NCI-H128 (cell line): ENCODE data around the gene TIMD4.

ENCODE experiments used
- DNase-seq: peaks from one replicate; lab custom pipeline; 2025; ENCODE audit not compliant: unreplicated experiment; lab: John Stamatoyannopoulos, UW

Gene TIMD4

DNA sequence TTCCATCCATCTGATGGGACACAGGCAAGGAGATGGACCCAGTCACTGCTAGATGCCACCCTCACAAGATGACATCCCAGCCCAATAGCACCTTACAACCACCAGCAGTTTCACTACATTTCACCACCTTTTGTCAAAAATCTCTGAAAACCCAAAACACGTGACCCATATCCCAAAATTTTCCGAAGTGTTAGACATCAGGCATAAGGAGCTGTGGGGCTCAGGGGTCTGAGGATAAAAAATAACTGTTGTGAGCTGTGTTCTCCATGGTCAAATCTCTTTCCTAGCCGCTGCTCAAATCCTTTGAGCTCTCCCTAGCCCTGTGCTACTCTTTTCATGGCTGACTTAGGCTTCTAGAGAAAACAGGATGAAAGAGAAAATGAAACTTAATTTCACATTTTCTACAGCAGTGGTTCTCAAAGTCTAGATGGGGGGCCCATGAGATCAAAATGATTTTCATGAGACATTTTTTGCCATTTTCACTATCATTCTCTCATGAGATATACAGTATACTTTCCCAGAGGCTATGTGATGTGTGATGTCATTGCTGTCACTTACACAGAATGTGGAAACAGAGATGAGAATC is 40.7 kb downstream of the TIMD4 start:
- DNase-seq = no peak

DNA sequence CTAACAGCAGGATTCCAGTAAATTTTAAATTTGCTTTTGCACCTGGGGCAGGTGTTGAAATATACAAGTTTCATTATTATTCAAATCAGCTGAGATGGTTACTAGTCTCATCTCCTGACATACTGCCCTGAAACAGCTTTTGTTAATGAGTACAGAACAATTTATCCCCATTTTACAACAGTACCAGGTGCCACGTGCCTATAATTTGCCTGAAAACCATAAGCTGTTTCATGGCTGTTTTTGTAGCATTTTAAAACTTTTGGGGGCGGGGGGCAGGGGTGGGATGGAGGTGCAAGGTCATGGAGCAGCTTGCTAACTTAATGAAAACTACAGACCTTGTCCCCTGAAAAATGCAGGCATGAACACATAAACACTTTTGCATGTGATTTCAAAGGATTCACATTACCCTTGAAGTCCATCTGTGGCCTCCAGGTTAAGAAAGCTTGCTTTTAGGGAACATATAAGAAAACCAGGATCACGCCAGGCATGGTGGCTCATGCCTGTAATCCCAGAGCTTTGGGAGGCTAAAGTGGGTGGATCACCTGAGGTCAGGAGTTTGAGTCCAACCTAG is 42.1 kb downstream of the TIMD4 start:
- no peak for DNase-seq

DNA sequence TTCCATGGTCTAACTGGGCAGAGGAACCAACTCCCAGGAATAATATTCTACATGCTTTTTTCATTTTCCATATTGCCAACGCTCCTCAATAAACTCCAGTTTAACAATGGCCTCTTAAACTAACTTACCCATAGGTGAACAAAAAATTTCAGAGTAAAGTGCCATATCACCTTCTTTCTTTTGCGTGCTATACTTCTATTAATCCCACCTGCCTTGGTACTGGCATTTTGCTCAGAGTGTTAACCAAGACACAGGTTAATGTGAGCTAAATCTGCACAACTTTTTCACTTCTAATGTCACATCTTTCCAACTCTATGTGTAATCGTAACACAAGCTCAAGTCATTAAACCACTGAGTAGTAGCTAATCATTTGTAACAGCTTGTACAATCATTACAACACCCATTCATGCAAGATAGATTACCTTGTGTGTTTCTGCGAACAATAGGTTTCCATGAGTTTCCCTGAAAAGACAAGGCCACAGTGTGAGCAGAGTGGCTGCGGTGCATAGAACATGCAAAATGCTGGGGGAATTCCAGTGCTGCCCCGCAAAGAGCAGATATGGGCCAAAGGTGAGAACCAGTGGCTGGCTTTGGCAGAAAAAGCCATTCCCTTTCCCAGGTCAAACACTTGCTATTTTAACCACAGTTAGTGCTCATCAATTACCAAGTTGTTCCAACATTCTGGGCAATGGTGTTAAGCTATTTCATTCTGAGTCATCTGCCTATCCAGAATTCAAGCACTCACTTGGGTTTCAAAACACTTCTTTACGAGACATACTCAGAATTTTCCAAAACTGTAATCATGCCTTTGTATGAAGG is 42.8 kb downstream of the TIMD4 start:
- DNase-seq = no peak

DNA sequence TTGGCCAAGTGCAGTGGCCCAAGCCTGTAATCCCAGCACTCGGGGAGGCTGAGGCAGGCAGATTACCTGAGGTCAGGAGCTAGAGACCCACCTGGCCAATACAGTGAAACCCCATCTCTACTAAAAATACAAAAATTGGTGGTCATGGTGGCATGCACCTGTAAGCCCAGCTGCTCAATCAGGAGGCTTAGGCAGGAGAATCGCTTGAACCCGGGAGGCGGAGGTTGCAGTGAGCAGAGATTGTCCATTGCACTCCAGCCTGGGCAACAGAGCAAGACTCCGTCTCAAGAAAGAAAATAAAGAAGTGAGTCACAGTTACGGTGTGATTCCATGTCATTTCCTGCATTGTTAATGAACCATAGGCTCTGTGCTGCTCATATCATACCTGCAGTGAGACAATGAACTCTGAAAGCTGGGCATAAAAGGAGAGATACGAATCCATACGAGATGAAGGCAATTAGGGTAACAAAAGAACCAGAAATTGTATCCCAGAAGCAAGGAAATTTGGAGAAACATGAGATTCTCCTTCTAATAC is 44.6 kb downstream of the TIMD4 start:
- DNase-seq = no peak

DNA sequence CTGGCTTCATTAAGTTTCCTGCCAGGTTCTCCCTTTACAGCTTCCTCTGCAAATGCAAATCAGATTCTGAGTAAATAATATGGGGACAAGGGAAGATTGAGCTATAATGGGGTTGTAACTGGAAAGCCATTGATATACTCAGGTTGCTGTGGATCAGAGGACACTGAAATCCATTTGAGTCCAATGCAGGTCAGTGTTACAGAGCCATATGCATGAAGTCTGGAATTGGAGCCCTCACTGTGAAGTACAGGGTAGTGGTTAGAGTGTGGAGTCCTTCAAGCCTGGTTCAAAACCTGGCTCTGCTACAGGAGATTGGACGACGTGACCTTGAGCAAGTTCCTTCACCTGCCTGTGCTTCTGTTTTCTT is 48.7 kb downstream of the TIMD4 start:
- DNase-seq = no peak

DNA sequence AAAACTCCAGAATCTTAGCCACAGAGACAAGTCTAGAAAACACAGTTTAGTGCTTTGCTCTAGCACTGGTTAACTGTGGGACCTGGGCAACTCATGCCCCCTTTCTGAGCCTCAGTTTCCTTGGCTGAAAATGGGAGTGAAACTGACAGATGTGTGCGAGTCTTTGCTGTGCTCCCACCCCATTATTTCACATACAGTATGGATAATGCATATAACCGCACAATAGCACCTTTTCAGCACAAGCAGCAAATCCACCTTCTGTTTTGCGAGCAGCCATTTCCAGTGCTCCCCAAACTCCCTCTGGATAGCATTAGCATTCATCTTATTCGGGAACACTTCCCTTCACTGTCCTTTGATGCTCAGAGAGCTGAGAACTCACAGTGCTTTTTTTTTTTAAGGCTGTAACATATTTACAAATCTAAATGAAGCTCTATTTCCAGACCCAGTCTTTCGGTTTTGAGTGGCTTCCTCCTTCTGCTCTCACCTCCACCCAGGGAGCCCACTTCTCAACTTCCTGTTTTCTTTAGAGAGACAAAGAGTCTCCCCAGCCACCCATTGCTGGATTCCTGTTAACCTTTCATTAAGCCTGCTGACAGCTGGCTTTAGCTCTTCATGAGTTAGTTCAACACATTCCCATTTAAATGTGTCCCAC is 49.2 kb downstream of the TIMD4 start:
- peak; percentile 83 for DNase-seq

DNA sequence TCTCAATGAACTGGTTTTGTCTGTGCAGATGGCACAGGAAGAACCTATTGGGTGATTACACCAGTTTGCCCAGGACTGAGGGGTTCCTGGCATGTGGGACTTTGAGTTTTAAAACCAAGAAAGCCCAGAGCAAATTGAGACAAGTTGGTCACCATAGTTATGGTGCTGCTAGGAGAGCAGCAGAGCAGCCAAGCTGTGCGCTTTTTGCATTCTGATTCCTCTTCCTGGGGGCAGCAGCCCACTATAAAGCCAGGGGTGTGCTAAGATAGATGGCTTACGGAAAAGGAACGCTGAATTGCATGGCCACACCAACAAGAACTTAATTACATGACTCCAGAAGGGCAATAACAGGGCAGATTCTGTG is 49.7 kb downstream of the TIMD4 start:
- DNase-seq = no peak

DNA sequence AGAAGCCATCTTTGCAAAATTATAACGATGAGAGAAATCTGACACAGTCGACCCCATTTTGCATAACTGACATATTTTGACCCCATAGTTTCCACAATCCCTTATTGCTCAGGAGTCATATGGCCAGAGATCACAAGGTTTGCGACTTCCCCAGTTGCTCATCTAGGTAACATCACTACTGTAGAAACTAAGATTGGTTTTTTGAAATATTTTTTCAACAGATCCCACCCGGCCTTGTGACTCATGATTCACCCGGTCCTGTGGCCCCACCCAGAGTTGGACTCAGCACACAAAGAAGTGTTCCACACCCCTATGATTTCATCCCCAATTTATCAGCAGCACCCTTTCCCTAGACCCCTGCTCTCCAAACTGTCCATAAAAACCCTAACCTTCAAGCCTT is 50.2 kb downstream of the TIMD4 start:
- DNase-seq = no peak

DNA sequence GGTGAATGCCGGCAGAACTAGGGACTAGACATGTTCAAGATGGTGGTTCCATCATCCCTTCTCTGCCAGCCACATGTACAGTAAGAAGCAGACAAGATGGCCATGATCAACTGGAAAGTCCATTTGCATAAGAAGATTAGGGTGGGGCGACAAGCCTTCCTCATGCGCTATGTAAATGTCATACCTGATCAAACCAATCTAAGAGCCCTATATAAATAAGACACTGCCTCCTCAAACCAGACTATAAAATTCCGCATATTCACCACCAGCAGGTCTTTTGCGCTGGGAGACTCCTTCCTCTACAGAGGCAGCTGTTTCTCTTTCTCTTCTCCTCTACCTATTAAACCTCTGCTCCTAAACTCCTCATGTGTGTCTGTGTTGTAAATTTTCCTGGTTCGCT is 53.8 kb downstream of the TIMD4 start:
- no peak for DNase-seq

DNA sequence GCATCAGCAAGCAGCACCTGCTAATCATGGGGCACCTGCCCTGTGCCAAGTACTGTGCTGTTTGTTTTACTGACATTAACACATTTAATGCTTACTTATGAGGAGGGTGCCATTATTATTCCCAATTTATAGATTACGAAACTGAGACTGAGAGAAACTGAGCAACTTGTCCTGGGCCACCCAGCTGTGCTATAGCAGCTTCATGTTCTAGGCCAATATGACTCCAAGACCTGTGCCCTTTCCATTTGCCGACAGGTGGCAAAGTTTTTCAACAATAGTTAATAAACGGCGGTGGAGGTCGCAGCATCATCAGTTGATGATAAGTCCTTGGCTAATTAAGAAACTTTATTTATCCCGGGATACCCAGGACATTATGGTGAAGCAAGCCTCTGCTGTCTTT is 55.4 kb downstream of the TIMD4 start:
- DNase-seq = no peak

DNA sequence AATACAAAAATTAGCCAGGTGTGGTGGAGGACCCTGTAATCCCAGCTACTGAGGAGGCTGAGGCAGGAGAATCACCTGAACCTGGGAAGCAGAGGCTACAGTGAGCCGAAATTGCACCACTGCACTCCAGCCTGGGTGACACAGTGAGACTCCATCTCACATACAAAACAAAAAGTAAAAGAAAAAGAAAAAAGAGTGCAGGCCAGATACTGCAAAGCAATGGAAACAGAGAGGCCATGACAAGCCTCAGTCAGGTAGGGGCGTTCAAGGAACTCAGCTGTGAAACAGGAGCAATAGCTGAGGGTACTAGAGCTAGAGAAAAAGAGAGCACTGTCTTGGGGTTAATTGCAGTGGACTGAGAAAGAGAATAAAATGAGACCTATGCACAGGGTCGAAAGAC is 56.2 kb downstream of the TIMD4 start:
- DNase-seq = no peak

DNA sequence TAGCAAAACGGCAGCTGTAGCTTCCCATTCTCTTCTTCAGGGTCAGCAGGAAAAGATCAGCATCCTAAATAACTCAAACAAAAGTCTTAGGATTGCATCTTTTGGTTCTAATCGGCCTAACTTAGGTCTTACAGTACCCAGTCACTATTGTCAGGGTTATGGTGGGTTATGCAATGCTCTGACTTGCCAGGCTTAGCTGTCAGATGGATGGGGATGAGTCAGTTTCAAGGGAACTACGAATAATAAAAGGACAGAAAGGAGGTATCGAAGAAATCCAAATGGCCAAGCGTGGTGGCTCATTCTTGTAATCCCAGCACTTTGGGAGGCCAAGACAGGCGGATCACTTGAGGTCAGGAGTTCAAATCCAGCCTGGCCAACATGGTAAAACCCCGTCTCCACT is 66.5 kb downstream of the TIMD4 start:
- DNase-seq = no peak

DNA sequence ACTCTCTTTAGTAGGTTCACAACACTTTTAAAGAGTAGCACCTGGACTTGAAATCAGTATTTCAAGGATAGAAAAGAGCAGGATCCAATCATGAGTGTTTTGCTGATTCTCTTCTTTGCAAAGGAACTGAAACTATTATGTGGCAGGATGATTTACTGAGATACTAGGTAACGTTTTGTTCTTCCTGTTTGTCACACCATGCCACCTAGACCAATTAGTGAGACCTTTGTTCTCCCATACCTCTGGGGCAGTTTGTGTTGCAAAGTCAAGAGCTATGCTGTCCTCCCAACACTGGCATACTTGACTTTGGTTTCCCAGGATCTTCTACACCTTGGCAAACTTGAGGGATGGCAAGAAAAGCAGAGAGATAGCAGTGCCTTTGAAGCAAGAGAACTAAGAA is 69.5 kb downstream of the TIMD4 start:
- no peak for DNase-seq

DNA sequence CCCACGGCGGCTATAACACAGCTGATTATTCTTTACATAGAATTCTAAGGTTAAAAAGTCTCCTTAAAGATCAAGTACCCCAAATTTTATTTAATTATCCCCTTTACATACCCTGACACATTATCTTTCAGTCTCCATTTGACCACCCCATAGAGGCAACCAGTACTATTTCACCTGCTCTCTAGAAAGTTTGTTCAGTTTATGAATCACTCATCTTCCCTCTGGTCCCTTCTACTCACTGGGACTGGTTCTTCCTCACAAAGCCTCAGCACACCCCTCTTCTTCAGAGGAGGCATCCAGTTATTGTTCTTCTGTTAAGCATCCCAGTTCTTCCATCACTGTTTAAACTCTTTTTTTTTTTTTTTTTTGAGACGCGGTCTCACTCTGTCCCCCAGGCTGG is 70.2 kb downstream of the TIMD4 start:
- DNase-seq = no peak

DNA sequence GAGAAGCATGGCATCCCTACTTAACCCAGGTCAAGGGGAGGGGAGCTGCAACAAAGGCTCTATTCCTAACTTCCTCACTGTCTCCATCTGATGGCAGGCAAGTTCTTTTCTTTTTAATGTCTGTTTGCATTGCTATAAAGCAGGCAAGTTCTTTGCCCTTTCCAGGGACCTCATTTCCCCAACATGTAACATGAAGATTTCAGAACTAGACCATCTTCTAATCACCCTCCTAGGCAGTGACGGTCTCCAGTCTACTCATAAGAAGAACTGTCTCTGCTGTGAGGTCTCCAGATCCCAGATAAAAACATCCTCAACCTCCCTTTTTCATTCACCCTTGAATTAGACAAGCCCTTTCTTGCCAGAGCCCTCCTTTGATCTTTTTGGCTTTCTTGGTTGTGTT is 70.8 kb downstream of the TIMD4 start:
- DNase-seq = no peak

DNA sequence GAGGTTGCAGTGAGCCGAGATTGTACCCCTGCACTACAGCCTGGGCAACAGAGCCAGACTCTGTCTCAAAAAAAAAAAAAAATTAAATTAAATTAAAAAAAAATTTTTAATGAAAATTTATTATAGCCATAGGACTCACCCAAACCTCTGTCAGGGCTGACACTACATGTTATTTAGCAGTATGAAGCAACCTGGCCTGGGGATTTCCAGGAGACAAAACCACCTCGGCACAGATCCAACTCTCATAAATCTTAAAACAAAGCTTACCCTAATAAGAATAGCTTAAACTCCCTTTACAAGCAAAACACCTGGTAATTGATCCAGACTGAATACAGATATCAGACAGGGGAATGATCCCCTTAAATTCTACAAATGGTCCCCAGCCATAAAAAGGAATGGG is 74.5 kb downstream of the TIMD4 start:
- DNase-seq = no peak

DNA sequence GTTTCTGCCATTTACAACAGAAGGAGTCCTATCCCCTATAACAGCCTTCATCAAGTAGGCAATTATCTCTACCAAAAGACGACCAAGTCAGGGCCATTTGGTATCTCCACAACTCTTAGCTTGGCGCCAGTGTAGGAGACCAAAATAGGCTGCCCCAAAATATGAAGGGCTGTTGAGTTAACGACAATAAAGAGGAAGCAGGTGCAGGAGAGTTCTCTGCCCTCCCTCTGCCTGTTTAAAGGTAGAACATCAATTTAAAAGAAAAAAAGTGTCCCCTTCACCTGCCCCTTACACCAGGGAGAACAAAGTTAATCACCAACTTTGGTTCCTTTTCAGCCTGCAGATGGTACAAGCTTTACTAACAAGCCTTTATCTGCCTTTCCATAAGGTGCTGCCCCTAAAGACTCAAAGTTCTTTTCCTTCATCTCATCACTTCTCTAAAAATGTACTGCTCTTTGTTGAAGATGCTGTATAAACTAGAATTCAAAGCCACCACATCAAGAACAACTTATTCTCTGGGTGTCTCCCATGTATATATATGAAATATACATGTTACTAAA is 79.6 kb downstream of the TIMD4 start:
- DNase-seq = no peak

DNA sequence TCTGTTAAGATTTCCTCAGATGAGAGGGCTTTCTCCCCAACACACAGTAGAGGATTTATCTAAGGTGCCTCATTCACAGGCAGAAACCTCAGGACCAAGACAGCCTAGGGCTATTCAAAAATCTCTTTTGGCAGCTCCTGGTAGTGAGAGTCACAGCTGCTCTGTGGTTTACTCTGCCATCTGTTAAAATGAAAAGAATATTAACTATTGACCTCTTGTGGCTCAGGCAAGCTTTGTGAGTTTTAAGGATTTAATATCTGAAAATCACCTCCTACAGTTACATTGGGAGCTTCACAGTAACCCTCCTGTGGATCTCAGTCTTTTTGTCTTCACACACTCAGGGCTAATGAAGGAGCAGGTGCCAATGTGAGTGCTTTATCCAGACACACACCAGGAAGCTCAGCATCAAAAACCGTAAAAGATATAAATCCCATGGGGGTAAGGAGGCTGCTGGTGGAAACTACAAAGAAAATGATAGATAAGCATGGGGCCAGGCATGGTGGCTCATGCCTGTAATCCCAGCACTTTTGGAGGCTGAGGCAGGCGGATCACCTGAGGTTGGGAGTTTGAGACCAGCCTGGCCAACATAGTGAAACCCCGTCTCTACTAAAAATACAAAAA is 83.3 kb downstream of the TIMD4 start:
- DNase-seq = peak; percentile 19

DNA sequence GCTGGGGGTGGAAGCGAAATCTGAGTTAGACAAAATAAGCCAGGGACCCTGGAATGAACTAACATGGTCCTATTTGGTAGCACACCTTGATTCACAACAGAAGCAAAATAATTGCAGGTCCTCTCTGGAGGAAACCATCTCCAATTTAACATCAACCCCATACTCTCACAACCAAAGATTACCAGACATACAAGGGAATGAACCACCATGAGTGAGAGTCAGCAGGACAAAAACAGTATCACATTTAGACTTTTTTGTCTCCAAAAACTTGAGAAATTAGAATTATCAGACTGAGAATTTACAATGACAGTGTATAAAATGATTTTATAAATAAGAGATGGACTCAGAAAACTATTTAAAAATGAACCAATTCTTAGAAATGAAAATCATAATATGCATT is 91.8 kb downstream of the TIMD4 start:
- DNase-seq = no peak

DNA sequence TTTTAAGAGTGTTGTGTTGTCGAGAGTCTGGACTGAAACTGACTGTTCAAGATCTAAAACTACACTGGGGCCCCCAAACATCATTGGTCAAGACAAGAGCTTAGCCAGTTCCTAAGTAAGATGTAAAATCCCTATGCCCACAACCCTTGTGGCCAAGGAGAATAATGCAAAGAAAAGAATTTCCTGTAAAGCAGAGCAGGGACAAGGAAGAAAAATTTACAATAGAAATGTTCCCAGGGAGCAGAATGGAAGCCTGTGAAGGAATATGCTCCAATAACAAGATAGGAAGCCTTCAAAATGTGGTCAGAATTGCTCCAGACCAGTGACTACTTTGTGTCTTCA is 92.6 kb downstream of the TIMD4 start:
- DNase-seq = no peak
